COLO668 (cell line): ENCODE data around the gene MTCL3.
"Not testable (repeated sequence)": the region's sequence is repeated elsewhere in the genome, so short reads cannot be mapped to it uniquely, and the experiment has no call there.

Experiments used
- DNase-seq: peaks from one replicate; lab custom pipeline; 2025; ENCODE audit not compliant: unreplicated experiment; lab: John Stamatoyannopoulos, UW

MTCL3 gene

GRCh38 chr6:127436578-127437110 is 82.5 kb downstream of the MTCL3 start:
- DNase-seq = no peak

GRCh38 chr6:127435626-127436220 is 83.4 kb downstream of the MTCL3 start:
- DNase-seq = no peak

- no peak for DNase-seq
These were observed 84.5 kb downstream of the MTCL3 start for GRCh38 chr6:127434651-127435050.

- not testable (repeated sequence) for DNase-seq
These were observed 90.6 kb downstream of the MTCL3 start for GRCh38 chr6:127428562-127428961.

- no peak for DNase-seq
These were observed 95.2 kb downstream of the MTCL3 start for GRCh38 chr6:127423921-127424320.
